Activated naive CD4-positive, alpha-beta T cell treated with Interleukin-2 at 50 U/mL for 16 hours (primary cell): Measurements from ENCODE around the gene SLC2A6.
A peak's percentile ranks its signal among the peaks of the same experiment; 100 is the strongest.

Source experiments
- DNase-seq: peaks from one replicate; pipeline ENCODE4 v3.0.0-alpha.2; 2020

SLC2A6 gene

GRCh38 chr9:133433351-133433843, 45.5 kb downstream of the SLC2A6 start:
- DNase-seq, result no peak

- no peak for DNase-seq
Measured at GRCh38 chr9:133430244-133430643, 48.7 kb downstream of the SLC2A6 start.

GRCh38 chr9:133429641-133430161, 49.2 kb downstream of the SLC2A6 start:
- DNase-seq, result peak; percentile 14

- DNase-seq, result no peak
Measured at GRCh38 chr9:133429214-133429613, 49.7 kb downstream of the SLC2A6 start.

GRCh38 chr9:133428617-133429101, 50.2 kb downstream of the SLC2A6 start:
- DNase-seq, result no peak

- no peak for DNase-seq
Measured at GRCh38 chr9:133427658-133428348, 51.1 kb downstream of the SLC2A6 start.

- DNase-seq, result no peak
Measured at GRCh38 chr9:133426011-133426410, 52.9 kb downstream of the SLC2A6 start.

GRCh38 chr9:133425049-133425632, 53.8 kb downstream of the SLC2A6 start:
- no peak for DNase-seq

GRCh38 chr9:133424187-133424586, 54.7 kb downstream of the SLC2A6 start:
- no peak for DNase-seq

GRCh38 chr9:133423216-133423615, 55.7 kb downstream of the SLC2A6 start:
- no peak for DNase-seq

- peak; percentile 46 for DNase-seq
Measured at GRCh38 chr9:133421615-133422542, 57.0 kb downstream of the SLC2A6 start, which contains the start of gene ADAMTS13. Gene ADAMTS13, plus strand, starts transcription at chr9:133422367. Its CDS starts 77 bp downstream, at chr9:133422444.
